ENCODE data around the gene HNF1B. TPM values are rescaled to one million over a fixed set of nuclear protein-coding genes. Genes with fewer than 3 reads are reported as not detected.

Gene HNF1B
- total and polyA plus RNA-seq, 2 donors (not counting 3 experiments of a cell fraction or from before 2014, with no cell fraction given) = not detected

- dilution Hi-C loops (cut with MboI; ENCODE audit: extremely low pct_ligation_motif_present, low sequenced_read_pairs) (no loop called here), intact Hi-C loops (cut with micrococcal nuclease) (no loop called here)
- Histone ChIP-seq H3K4me2 (ENCODE audit: insufficient read depth, low read length) (no peak overlapping the region), H3K9ac (replicated peaks; ENCODE audit: extremely low read depth, insufficient read depth, low read length) (no peak overlapping the region), H3K9me3 (replicated peaks; ENCODE audit: control insufficient read depth, insufficient read depth, low read length) (no peaks in the 10 kb centered on the region), H3K27me3 (ENCODE audit: control insufficient read depth in 2 of 2, insufficient read depth in 2 of 2, low read length in 2 of 2) (peaks cover 6 to 21% of the 10 kb centered on the region in 2 experiments), H3K27ac (ENCODE audit: insufficient read depth, low read depth, low read length) (no peak overlapping the region), H3K4me3 (replicated peaks in 1 of 3; ENCODE audit: insufficient read depth in 1 of 3, low read depth in 1 of 3, low read length in 3 of 3) (no peak overlapping the region), H3K4me1 (ENCODE audit: control insufficient read depth, extremely low read depth, insufficient read depth, low read length) (no peaks in the 10 kb centered on the region), H3K79me2 (ENCODE audit: control insufficient read depth, insufficient read depth, low read length) (no peaks in the 10 kb centered on the region), H3K36me3 (ENCODE audit: control insufficient read depth in 2 of 2, extremely low read depth in 1 of 2, insufficient read depth in 2 of 2, low read length in 2 of 2) (no peaks in the 10 kb centered on the region), H3K9me1 (replicated peaks; ENCODE audit: control insufficient read depth, extremely low read depth, insufficient read depth, low read length) (no peaks in the 10 kb centered on the region), H4K20me1 (replicated peaks; ENCODE audit: control insufficient read depth, extremely low read depth, insufficient read depth, low read length) (no peaks in the 10 kb centered on the region), H2AFZ (ENCODE audit: low read depth, low read length) (no peak overlapping the region)
- DNase-seq (ENCODE audit: low read depth, low spot score) (no peak), FAIRE-seq (no peak)
- BruUV-seq (replicated peaks) = no TSS peak
- CTCF ChIA-PET = interaction anchor here (0.9 kb wide), 1 partner anchor 48 kb away, joined by 4 read pairs; no protein-coding TSS in a partner anchor
- TF ChIP-seq EZH2 (IDR thresholded peaks at IDR 0.05; ENCODE audit: borderline replicate concordance, low read depth, low read length, severe bottlenecking) (no peak), MAX (IDR thresholded peaks at IDR 0.05; ENCODE audit: insufficient read depth, insufficient read length) (no peak), MYC (IDR thresholded peaks at IDR 0.05; ENCODE audit: low read depth, low read length) (no peak), FOS (IDR thresholded peaks at IDR 0.05; ENCODE audit: borderline replicate concordance, insufficient read depth, low read length) (no peak), POLR2AphosphoS5 (IDR thresholded peaks at IDR 0.05; ENCODE audit: insufficient read depth, low read depth, low read length) (no peak), GATA2 (IDR thresholded peaks at IDR 0.05; ENCODE audit: insufficient read depth, insufficient read length, low read depth, low read length) (no peak), JUN (IDR thresholded peaks at IDR 0.05; ENCODE audit: borderline replicate concordance, insufficient read depth, insufficient read length, low read depth) (no peak), POLR2A (IDR thresholded peaks at IDR 0.05; ENCODE audit: low read depth, low read length) (no peak)
- TF ChIP-seq, protein P1, sequence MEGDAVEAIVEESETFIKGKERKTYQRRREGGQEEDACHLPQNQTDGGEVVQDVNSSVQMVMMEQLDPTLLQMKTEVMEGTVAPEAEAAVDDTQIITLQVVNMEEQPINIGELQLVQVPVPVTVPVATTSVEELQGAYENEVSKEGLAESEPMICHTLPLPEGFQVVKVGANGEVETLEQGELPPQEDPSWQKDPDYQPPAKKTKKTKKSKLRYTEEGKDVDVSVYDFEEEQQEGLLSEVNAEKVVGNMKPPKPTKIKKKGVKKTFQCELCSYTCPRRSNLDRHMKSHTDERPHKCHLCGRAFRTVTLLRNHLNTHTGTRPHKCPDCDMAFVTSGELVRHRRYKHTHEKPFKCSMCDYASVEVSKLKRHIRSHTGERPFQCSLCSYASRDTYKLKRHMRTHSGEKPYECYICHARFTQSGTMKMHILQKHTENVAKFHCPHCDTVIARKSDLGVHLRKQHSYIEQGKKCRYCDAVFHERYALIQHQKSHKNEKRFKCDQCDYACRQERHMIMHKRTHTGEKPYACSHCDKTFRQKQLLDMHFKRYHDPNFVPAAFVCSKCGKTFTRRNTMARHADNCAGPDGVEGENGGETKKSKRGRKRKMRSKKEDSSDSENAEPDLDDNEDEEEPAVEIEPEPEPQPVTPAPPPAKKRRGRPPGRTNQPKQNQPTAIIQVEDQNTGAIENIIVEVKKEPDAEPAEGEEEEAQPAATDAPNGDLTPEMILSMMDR (IDR thresholded peaks at IDR 0.05; ENCODE audit: extremely low read depth in 1 of 2, insufficient read depth in 1 of 2, low read depth in 1 of 2, low read length in 2 of 2) = no peak
- POLR2A ChIA-PET = no interaction called here
Measured at GRCh38 chr17:37698132-37698910, 46.5 kb downstream of the HNF1B start.

Measured in endothelial cell of umbilical vein (primary cell).